Measurements from ENCODE around the gene SLC30A1. TPM values are rescaled to one million over a fixed set of nuclear protein-coding genes. Genes with fewer than 3 reads are reported as not detected.

SLC30A1 gene
- total RNA-seq, 2 donors from 2014 or later: 10.5 to 13.1 TPM

- no peaks in the 10 kb centered on the region for H3K9me3 ChIP-seq
- no peak overlapping the region for H3K27ac ChIP-seq
- H3K27me3 ChIP-seq: no peaks in the 10 kb centered on the region
- no peak for TF ChIP-seq CTCF (IDR thresholded peaks at IDR 0.05)
- H3K4me1 ChIP-seq: peaks cover 0 to 26% of the 10 kb centered on the region in 2 donors
- H3K36me3 ChIP-seq: no peaks in the 10 kb centered on the region
- H3K4me3 ChIP-seq: no peak overlapping the region
- DNase-seq (ENCODE audit: low spot score): no peak
Measured at GRCh38 chr1:211538287-211538686, 40.7 kb downstream of the SLC30A1 start.

GRCh38 chr1:211537253-211537652, 41.7 kb downstream of the SLC30A1 start:
- H3K36me3 ChIP-seq: no peaks in the 10 kb centered on the region
- no peak for TF ChIP-seq CTCF (IDR thresholded peaks at IDR 0.05)
- no peak for DNase-seq (ENCODE audit: low spot score)

GRCh38 chr1:211536606-211537005, 42.4 kb downstream of the SLC30A1 start:
- Histone ChIP-seq H3K27me3 (no peaks in the 10 kb centered on the region), H3K27ac (no peak overlapping the region), H3K4me1 (peaks cover 0 to 14% of the 10 kb centered on the region in 2 donors), H3K4me3 (no peak overlapping the region), H3K9me3 (no peaks in the 10 kb centered on the region), H3K36me3 (no peaks in the 10 kb centered on the region)
- no peak for TF ChIP-seq CTCF (IDR thresholded peaks at IDR 0.05)
- no peak for DNase-seq (ENCODE audit: low spot score)

More at GRCh38 chr1:211537253-211537652, 41.7 kb downstream of the SLC30A1 start:
- H3K4me1 ChIP-seq: peaks cover 0 to 16% of the 10 kb centered on the region in 2 donors
- no peaks in the 10 kb centered on the region for H3K27me3 ChIP-seq
- no peak overlapping the region for H3K4me3 ChIP-seq
- no peaks in the 10 kb centered on the region for H3K9me3 ChIP-seq
- H3K27ac ChIP-seq: no peak overlapping the region

- DNase-seq (ENCODE audit: low spot score): no peak
- Histone ChIP-seq H3K27me3 (no peaks in the 10 kb centered on the region), H3K36me3 (no peaks in the 10 kb centered on the region)
Measured at GRCh38 chr1:211535346-211535745, 43.6 kb downstream of the SLC30A1 start.

GRCh38 chr1:211534545-211535291, 44.2 kb downstream of the SLC30A1 start:
- no peak overlapping the region for H3K27ac ChIP-seq
- H3K9me3 ChIP-seq: no peaks in the 10 kb centered on the region
- H3K27me3 ChIP-seq: no peaks in the 10 kb centered on the region
- peaks cover 0 to 17% of the 10 kb centered on the region in 2 donors for H3K4me1 ChIP-seq
- H3K4me3 ChIP-seq: no peak overlapping the region
- no peak for TF ChIP-seq CTCF (IDR thresholded peaks at IDR 0.05)
- no peak for DNase-seq (ENCODE audit: low spot score)
- H3K36me3 ChIP-seq: no peaks in the 10 kb centered on the region

More at GRCh38 chr1:211535346-211535745, 43.6 kb downstream of the SLC30A1 start:
- Histone ChIP-seq H3K4me1 (peaks cover 0 to 15% of the 10 kb centered on the region in 2 donors), H3K9me3 (no peaks in the 10 kb centered on the region), H3K27ac (no peak overlapping the region), H3K4me3 (no peak overlapping the region)
- TF ChIP-seq CTCF (IDR thresholded peaks at IDR 0.05): no peak

GRCh38 chr1:211532088-211532444, 46.9 kb downstream of the SLC30A1 start:
- TF ChIP-seq CTCF (IDR thresholded peaks at IDR 0.05): no peak
- Histone ChIP-seq H3K9me3 (no peaks in the 10 kb centered on the region), H3K36me3 (no peaks in the 10 kb centered on the region), H3K27me3 (no peaks in the 10 kb centered on the region), H3K4me3 (no peak overlapping the region), H3K27ac (peak overlapping the region in 1 of 2 donors; percentile 20), H3K4me1 (peaks cover 0 to 18% of the 10 kb centered on the region in 2 donors)
- DNase-seq (ENCODE audit: low spot score): no peak
